GM21737 (cell line): ENCODE measurements around the gene UBE2Q2.
"Not testable (repeated sequence)": the region's sequence is repeated elsewhere in the genome, so short reads cannot be mapped to it uniquely, and the experiment has no call there.

ENCODE experiments used
- ATAC-seq: cut with Tn5 transposase; IDR thresholded peaks from one replicate; pipeline ENCODE4 v1.9.1; 2021; ENCODE audit warnings: mild to moderate bottlenecking, moderate library complexity; ENCODE audit not compliant: unreplicated experiment

Gene UBE2Q2

DNA sequence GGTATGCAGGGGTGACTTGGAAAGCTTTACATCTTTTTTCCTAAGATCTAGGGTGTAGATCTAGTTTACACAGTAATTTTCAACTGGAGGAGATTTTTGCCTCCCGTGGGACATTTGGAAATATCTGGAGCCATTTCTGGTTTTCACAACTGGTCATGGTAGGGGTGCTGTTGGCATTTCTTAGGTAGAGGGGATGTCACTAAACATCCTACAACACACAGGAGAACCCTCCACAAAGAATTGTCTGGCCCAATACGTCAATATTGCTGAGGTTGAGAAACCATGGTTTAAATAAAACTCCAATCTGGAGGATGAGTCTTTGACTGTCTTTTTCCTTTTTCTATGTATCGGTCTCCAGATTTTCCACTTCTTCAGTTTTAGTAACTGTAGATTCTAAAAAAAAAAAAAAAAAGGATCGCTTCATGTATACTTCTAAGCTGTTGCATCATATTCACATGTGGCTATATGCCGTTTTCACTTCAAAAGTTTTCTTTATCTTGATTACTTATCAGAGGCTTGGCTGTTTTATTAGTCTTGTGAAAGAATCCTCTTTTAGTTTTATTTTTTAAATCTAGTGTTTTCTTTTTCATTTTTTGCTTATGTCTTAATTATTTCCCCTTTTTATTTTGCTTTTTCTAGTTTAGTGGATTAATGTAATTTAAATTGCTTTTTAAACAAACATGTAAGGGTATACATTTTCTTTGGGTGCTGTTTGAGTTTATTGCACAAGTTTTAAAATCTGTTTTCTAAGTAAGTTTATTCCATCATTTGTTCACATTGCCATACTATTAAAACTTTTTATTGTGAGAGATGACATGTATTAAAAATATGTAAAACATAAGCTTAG lies 21.2 kb downstream of the UBE2Q2 start:
- no peak for ATAC-seq

DNA sequence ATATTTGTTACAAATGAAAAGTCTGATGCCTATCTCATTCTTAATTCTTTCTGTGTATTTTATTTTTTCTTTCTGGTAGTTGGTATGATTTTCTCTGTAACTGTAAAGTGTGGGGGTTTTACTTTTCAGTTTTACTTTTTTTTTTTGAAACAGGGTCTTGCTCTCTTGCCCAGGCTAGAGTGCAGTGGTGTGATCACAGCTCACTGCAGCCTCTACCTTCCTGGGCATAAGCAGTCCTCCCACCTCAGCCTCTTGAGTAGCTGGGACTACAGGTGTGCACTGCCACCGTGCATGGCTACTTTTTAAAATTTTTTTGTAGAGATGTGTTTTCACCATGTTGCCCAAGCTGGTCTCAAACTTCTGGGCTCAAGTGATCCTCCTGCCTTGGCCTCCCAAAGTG lies 22.8 kb downstream of the UBE2Q2 start:
- ATAC-seq: not testable (repeated sequence)

GRCh38 chr15:75866916-75867315 lies 23.7 kb downstream of the UBE2Q2 start:
- ATAC-seq: no peak

- no peak for ATAC-seq
Measured at GRCh38 chr15:75867449-75867848, 24.2 kb downstream of the UBE2Q2 start.

GRCh38 chr15:75868019-75868418 lies 24.8 kb downstream of the UBE2Q2 start:
- ATAC-seq: no peak

DNA sequence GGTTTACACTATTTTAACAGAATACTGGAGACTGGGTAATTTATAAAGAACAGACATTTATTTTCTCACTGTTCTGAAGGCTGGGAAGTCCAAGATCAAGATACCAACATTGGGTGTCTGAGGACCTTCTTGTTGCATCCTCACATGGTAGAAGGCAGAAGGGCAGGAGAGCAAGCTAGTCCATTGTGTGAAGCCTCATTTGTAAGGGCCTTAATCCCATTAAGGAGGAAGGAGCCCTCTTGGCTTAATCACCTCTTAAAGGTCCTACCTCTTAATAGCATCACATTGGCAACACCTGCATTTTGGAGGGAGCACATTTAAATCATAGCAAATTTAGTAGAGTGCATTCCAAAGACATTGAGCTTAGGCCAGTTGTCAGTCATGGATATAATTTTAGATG lies 26.2 kb downstream of the UBE2Q2 start:
- no peak for ATAC-seq

DNA sequence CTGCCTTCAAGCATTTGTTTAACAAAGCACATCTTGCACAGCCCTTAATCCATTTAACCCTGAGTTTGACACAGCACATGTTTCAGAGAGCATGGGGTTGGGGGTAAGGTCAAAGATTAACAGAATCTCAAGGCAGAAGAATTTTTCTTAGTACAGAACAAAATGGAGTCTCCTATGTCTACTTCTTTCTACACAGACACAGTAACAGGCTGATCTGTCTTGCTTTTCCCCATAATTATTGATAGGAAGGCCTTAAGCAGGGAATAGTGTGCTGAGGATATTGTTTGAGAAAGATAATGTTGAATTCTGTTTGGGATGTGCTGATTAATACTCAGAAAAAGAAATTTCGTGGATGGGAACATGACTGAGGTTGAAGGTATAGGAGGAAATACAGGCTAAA lies 28.3 kb downstream of the UBE2Q2 start:
- ATAC-seq: not testable (repeated sequence)

DNA sequence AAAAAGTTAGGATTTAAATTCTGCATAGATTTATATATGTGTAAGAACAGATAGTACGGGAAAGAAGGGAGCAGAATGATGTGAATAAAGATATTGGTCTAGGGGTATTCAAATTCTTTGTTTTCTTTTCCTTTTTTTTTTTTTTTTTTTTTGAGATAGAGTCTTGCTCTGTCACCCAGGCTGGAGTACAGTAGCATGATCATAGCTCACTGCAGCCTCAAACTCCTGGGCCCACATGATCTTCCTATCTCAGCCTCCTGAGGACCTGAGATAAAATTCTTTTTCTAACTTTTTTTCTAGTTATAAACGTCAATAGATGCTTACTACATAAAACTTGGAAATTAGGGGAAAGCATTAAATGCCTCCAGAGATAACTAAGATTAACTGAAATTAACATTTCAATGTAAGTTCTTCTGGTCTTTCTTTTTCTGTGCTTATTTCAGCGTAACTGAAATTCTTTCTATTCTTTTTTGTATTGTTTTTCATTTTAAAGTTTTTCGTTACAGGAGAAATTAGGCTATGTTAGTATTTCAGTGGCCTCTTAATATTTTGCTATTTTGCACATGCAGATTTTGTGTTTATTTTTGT lies 29.2 kb downstream of the UBE2Q2 start:
- no peak for ATAC-seq

- ATAC-seq: no peak
Measured at GRCh38 chr15:75884041-75884440, 40.8 kb downstream of the UBE2Q2 start.

GRCh38 chr15:75887178-75887577 lies 43.9 kb downstream of the UBE2Q2 start:
- ATAC-seq: no peak

- no peak for ATAC-seq
Measured at GRCh38 chr15:75891895-75892294, 48.6 kb downstream of the UBE2Q2 start.

- ATAC-seq: no peak
Measured at GRCh38 chr15:75895731-75896130, 52.5 kb downstream of the UBE2Q2 start.

DNA sequence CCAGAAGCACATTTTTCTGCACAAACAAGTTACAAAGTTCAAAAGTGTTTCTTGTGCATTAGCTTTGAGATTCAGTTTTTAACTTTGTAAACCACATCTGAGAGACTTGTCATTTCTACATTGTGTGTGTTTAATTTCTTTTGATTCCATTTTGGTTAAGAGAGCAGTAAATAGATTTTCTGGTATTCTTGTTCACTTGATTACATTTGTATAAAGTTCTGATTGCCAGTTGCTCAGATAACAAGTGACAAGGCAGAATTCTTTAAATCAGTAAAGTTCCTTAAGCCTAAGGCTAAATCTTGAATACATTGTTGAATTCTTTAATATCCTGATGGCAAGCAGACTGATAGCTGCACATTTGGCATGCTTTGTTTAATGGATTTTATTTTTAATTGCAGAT lies 57.3 kb downstream of the UBE2Q2 start:
- ATAC-seq: no peak

DNA sequence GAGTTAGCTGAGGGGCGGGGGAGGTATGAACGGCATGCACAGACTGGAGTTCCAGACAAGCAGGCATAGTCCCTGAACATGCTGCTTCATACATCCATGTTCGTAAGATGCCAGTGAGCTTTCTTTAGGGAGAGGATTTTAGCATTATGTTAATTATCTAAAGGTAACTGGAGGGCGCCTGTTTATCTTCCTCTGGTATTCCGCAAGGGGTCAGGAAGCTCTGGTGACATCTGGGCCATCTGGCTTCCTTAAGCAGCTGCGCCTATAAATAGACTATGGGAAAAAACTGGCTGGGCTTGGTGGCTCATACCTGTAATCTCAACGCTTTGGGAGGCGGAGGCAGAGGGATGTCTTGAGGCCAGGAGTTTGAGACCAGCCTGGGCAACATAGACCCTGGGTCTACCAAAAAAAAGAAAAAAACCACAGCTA lies 58.9 kb downstream of the UBE2Q2 start:
- ATAC-seq: no peak

DNA sequence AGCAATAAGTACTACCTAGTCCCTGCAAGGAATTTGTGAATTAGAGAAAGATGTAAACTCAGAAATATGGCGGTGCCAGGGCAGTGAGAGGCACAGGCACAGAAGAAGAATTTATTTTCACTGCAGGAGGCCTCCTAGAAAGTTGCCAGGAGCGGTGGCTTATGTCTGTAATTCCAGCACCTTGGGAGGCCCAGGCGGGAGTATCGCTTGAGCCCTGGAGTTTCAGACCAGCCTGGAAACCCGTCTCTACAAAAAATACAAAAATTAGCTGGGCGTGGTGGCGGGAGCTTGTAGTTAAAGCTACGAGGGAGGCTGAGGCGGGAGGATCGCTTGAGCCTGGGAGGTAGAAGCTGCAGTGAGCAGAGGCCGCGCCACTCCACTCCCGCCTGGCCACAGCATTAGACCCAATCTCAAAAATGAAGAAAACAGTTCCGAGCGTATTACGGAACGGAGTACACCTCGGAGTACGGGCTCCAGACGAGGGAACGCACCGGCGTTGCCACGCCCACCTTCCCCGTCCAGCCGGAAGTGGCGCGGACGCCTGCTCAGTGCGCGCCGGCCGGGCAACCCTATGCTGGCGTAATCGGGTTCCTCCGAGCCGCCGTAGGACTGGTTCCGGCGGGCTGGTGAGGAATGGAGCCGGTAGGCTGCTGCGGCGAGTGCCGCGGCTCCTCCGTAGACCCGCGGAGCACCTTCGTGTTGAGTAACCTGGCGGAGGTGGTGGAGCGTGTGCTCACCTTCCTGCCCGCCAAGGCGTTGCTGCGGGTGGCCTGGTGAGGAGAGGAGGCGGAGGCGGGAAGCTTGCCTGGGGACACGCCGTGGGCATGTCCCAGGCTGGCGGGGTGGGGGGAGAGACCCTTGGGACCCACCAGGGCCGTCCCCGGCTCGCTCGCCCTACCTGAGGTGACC lies 60.3 kb downstream of the UBE2Q2 start, which contains the start of gene FBXO22:
Gene FBXO22 (plus strand): TSS at position 548 of the 909 bp plus-strand sequence. CDS start 86 bp downstream, at position 634.
- ATAC-seq: peak; percentile 91

DNA sequence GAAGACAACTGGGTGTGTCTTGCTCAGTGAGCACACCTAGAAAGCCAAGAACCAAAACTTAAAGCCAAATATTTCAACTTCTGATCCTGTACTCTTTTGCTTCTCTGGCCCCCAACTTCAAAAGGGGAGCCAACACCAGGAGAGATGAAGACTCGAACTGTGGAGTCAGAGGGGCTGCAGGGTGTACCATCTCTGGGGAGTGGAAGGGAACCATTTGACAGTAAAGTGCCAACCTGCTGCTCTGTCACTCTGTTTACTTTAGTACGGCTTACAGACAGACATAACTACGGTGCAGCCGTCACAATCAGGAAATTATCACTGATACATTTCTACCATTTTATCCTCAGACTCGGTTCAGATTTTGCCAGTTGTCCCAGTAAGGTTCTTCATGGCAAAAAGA lies 62.0 kb downstream of the UBE2Q2 start:
- ATAC-seq: no peak

DNA sequence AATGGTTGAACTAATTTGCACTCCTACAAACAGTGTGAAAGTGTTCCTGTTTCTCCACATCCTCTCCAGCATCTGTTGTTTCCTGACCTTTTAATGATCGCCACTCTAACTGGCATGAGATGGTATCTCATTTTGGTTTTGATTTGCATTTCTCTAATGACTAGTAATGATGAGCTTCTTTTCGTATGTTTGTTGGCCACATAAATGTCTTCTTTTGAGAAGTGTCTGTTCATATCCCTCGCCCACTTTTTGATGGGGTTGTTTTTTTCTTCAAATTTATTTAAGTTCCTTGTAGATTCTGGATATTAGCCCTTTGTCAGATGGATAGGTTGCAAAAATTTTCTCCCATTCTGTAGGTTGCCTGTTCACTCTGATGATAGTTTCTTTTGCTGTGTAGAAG lies 67.1 kb downstream of the UBE2Q2 start:
- not testable (repeated sequence) for ATAC-seq

- ATAC-seq: no peak
Measured at GRCh38 chr15:75916978-75917377, 73.7 kb downstream of the UBE2Q2 start.

- no peak for ATAC-seq
Measured at GRCh38 chr15:75918135-75918534, 74.9 kb downstream of the UBE2Q2 start.

GRCh38 chr15:75920079-75920478 lies 76.8 kb downstream of the UBE2Q2 start:
- ATAC-seq: no peak
